SK-N-SH (cell line): ENCODE results near the gene VMP1. TPM values are rescaled to one million over a fixed set of nuclear protein-coding genes. Genes with fewer than 3 reads are reported as not detected.

Source experiments
- CTCF ChIA-PET: fragments of 300-600, 350-600 bp; formaldehyde crosslinking; extraction: SDS; loops from one replicate; lab custom pipeline; 2021; lab: Yijun Ruan, JAX
- POLR2A ChIA-PET: fragments of 350-600 bp; sonication (Branson Sonifier 250); formaldehyde crosslinking; extraction: SDS; loops from one replicate; lab custom pipeline; 2020; ENCODE audit warnings: antibody characterized with exemption, inconsistent platforms; lab: Yijun Ruan, JAX
- DNase-seq: peaks from one replicate; pipeline ENCODE4 v3.0.0; 2012
- H2AFZ ChIP-seq: fragments of 200-600 bp; sonication (generic); 2 replicates; pipeline ENCODE4 v1.8.1; 2016; ENCODE audit warnings: antibody characterized with exemption, mild to moderate bottlenecking, low read depth
- H3F3A ChIP-seq: fragments of 200-600 bp; sonication (generic); replicated peaks from 2 replicates; pipeline ENCODE3; 2016; ENCODE audit warnings: antibody characterized with exemption, mild to moderate bottlenecking; ENCODE audit not compliant: insufficient read depth
- H3K27ac ChIP-seq, 2 experiments: fragments of 200-500 bp in 1 of 2; fragments of 200-600 bp in 1 of 2; sonication (Bioruptor generic) in 1 of 2; sonication (generic), shearing (Covaris generic) in 1 of 2; 2 replicates each; pipeline versions ENCODE4 v1.5.1 to v1.6.1; 2014 to 2016; ENCODE audit warnings: low read depth in 2 of 2, inconsistent platforms in 1 of 2, low read length in 1 of 2, mild to moderate bottlenecking in 1 of 2, mixed read lengths in 1 of 2
- H3K27me3 ChIP-seq: fragments of 200-600 bp; sonication (generic), shearing (Covaris generic); 2 replicates; pipeline ENCODE4 v1.6.1; 2016; ENCODE audit warnings: mixed run types; ENCODE audit not compliant: insufficient read depth
- H3K36me3 ChIP-seq, 2 experiments: fragments of 200-500 bp in 1 of 2; fragments of 200-600 bp in 1 of 2; sonication (Bioruptor generic) in 1 of 2; sonication (generic) in 1 of 2; replicated peaks in 1 of 2; 2 replicates each; pipeline versions ENCODE3 to v1.5.1; 2014 to 2016; ENCODE audit warnings: low read length in 1 of 2, mild to moderate bottlenecking in 1 of 2; ENCODE audit not compliant: insufficient read depth in 2 of 2, control insufficient read depth in 1 of 2
- H3K4me1 ChIP-seq, 2 experiments: fragments of 200-500 bp in 1 of 2; fragments of 200-600 bp in 1 of 2; sonication (Bioruptor generic) in 1 of 2; sonication (generic), shearing (Covaris generic) in 1 of 2; 2 replicates each; pipeline versions ENCODE4 v1.5.1 to v1.6.1; 2014 to 2016; ENCODE audit warnings: low read depth in 1 of 2, low read length in 1 of 2, mixed run types in 1 of 2; ENCODE audit not compliant: insufficient read depth in 2 of 2, control insufficient read depth in 1 of 2
- H3K4me2 ChIP-seq: fragments of 200-600 bp; sonication (generic), shearing (Covaris generic); 2 replicates; pipeline ENCODE4 v1.6.1; 2017; ENCODE audit warnings: mixed run types
- H3K4me3 ChIP-seq, 2 experiments: fragments of 200-500 bp in 1 of 2; fragments of 200-600 bp in 1 of 2; sonication (Bioruptor generic) in 1 of 2; sonication (generic), shearing (Covaris generic) in 1 of 2; 2 replicates each; pipeline versions ENCODE4 v1.5.1 to v1.8.1; 2014 to 2016; ENCODE audit warnings: low read depth in 2 of 2, inconsistent platforms in 1 of 2, low read length in 1 of 2, mild to moderate bottlenecking in 1 of 2, mixed read lengths in 1 of 2, moderate library complexity in 1 of 2
- H3K79me2 ChIP-seq: fragments of 200-600 bp; sonication (generic); 2 replicates; pipeline ENCODE4 v1.8.1; 2017; ENCODE audit warnings: mild to moderate bottlenecking; ENCODE audit not compliant: insufficient read depth
- H3K9ac ChIP-seq: fragments of 200-600 bp; sonication (generic); 2 replicates; pipeline ENCODE4 v1.6.1; 2017; ENCODE audit warnings: mixed run types
- H3K9me2 ChIP-seq: fragments of 200-600 bp; sonication (generic); 2 replicates; pipeline ENCODE4 v1.6.1; 2017; ENCODE audit warnings: mixed run types
- H3K9me3 ChIP-seq: fragments of 200-600 bp; sonication (generic); 2 replicates; pipeline ENCODE4 v1.6.1; 2017; ENCODE audit warnings: mixed run types, mild to moderate bottlenecking, moderate library complexity
- H4K20me1 ChIP-seq: fragments of 200-600 bp; sonication (generic); 2 replicates; pipeline ENCODE4 v1.6.1; 2017; ENCODE audit warnings: mild to moderate bottlenecking, mixed run types; ENCODE audit not compliant: insufficient read depth
- CHD2 ChIP-seq: fragments of 150-350 bp; IDR thresholded peaks from 2 replicates; pipeline ENCODE4 v1.6.1; 2018; ENCODE audit warnings: low read length; ENCODE audit not compliant: partially characterized antibody
- EP300 ChIP-seq, 2 experiments: IDR thresholded peaks; 2 replicates each; pipeline versions ENCODE4 v1.4.0 to v1.6.1; 2012; ENCODE audit warnings: borderline replicate concordance in 1 of 2, low read depth in 1 of 2, low read length in 1 of 2
- EZH2phosphoT487 ChIP-seq: fragments of 200-600 bp; sonication (generic); IDR thresholded peaks from 2 replicates; pipeline ENCODE4 v1.6.1; 2017; ENCODE audit warnings: low read depth, mixed run types, mild to moderate bottlenecking, antibody characterized with exemption, moderate library complexity, borderline replicate concordance
- FOSL2 ChIP-seq: IDR thresholded peaks from 2 replicates; pipeline ENCODE4 v1.4.0; 2012; ENCODE audit warnings: low read depth, mild to moderate bottlenecking, moderate library complexity, borderline replicate concordance
- FOXM1 ChIP-seq: IDR thresholded peaks from 2 replicates; pipeline ENCODE4 v1.4.0; 2012; ENCODE audit warnings: low read depth, mild to moderate bottlenecking
- GABPA ChIP-seq: IDR thresholded peaks from 2 replicates; pipeline ENCODE4 v1.4.0; 2012; ENCODE audit warnings: low read depth, mild to moderate bottlenecking
- GATA2 ChIP-seq: sonication (generic); formaldehyde crosslinking; IDR thresholded peaks from 2 replicates; pipeline ENCODE4 v1.5.0; 2020; ENCODE audit warnings: mild to moderate bottlenecking, missing genetic modification reagents
- JUND ChIP-seq: IDR thresholded peaks from 2 replicates; pipeline ENCODE4 v1.4.0; 2012
- MEF2A ChIP-seq: IDR thresholded peaks from 2 replicates; pipeline ENCODE4 v1.4.0; 2012; ENCODE audit warnings: low read depth, borderline replicate concordance
- MXI1 ChIP-seq: IDR thresholded peaks from 2 replicates; pipeline ENCODE4 v1.6.1; 2012; ENCODE audit warnings: mild to moderate bottlenecking, low read depth, low read length, improper control_type of control experiment
- NFIC ChIP-seq: IDR thresholded peaks from 2 replicates; pipeline ENCODE4 v1.4.0; 2012; ENCODE audit warnings: borderline replicate concordance
- POLR2AphosphoS5 ChIP-seq: IDR thresholded peaks from 2 replicates; pipeline ENCODE4 v1.6.1; 2012; ENCODE audit warnings: low read depth, low read length
- RCOR1 ChIP-seq: fragments of 150-350 bp; IDR thresholded peaks from 2 replicates; pipeline ENCODE4 v1.6.1; 2017; ENCODE audit warnings: antibody characterized with exemption, low read length
- RFX5 ChIP-seq: IDR thresholded peaks from 2 replicates; pipeline ENCODE4 v1.6.1; 2012; ENCODE audit warnings: mild to moderate bottlenecking, improper control_type of control experiment, low read length
- RXRA ChIP-seq: IDR thresholded peaks from 2 replicates; pipeline ENCODE4 v1.4.0; 2012; ENCODE audit warnings: low read depth, mild to moderate bottlenecking, borderline replicate concordance
- SIN3A ChIP-seq: IDR thresholded peaks from 2 replicates; pipeline ENCODE4 v1.6.1; 2012; ENCODE audit warnings: low read depth, mild to moderate bottlenecking, low read length, moderate library complexity, borderline replicate concordance
- TAF1 ChIP-seq: IDR thresholded peaks from 2 replicates; pipeline ENCODE4 v1.6.1; 2012; ENCODE audit warnings: low read depth, mild to moderate bottlenecking, low read length, moderate library complexity, borderline replicate concordance
- TCF12 ChIP-seq: IDR thresholded peaks from 2 replicates; pipeline ENCODE4 v1.4.0; 2012
- TEAD4 ChIP-seq: IDR thresholded peaks from 2 replicates; pipeline ENCODE4 v1.4.0; 2012; ENCODE audit warnings: mild to moderate bottlenecking, borderline replicate concordance; ENCODE audit not compliant: insufficient read depth
- USF1 ChIP-seq: IDR thresholded peaks from 2 replicates; pipeline ENCODE4 v1.4.0; 2012; ENCODE audit warnings: low read depth, borderline replicate concordance
- USF2 ChIP-seq: fragments of 150-350 bp; IDR thresholded peaks from 2 replicates; pipeline ENCODE4 v1.6.1; 2017; ENCODE audit warnings: antibody characterized with exemption, low read length, low read depth, borderline replicate concordance
- ZBTB33 ChIP-seq: IDR thresholded peaks from 2 replicates; pipeline ENCODE4 v1.4.0; 2012; ENCODE audit warnings: low read depth, borderline replicate concordance
- polyA plus RNA-seq, 3 experiments: library from polyadenylated mRNA; depleted of rRNA; stranded (reverse); fragments of >200 nt; gene quantifications; 2 replicates each; pipeline ENCODE4 v1.2.3, GENCODE V29; 2012
- TF ChIP-seq, protein P1 (sequence below): fragments of 150-350 bp; IDR thresholded peaks from 2 replicates; pipeline ENCODE4 v1.6.1; 2016; ENCODE audit warnings: mild to moderate bottlenecking, low read depth, low read length
- TF ChIP-seq, protein P2 (sequence below): IDR thresholded peaks from 2 replicates; pipeline ENCODE4; 2012

VMP1 gene
- polyA plus RNA-seq, 1 of the 3 experiments (the other 2 are of a cell fraction): 169 TPM

- TF ChIP-seq TCF12 (peak; percentile 31; the same call in 1 of the 2 replicates), RFX5 (peak; percentile 59), EP300 (IDR thresholded peaks at IDR 0.05; ENCODE audit: borderline replicate concordance in 1 of 2, low read depth in 1 of 2, low read length in 1 of 2) (no peak), RCOR1 (no peak), USF1 (no peak), CHD2 (peak; percentile 23), NFIC (peak; percentile 30; the same call in 1 of the 2 replicates)
- TF ChIP-seq, all 33 proteins: peak for 13
Measured at GRCh38 chr17:59753522-59754467, 46.3 kb downstream of the VMP1 start (continued).

- peaks cover 0 to 40% of the 10 kb centered on the region in 2 experiments; a peak in 3 of 4 replicates for H3K4me1 ChIP-seq
- DNase-seq: no peak
- H3K9ac ChIP-seq: peak overlapping the region; percentile 89
- no peak overlapping the region for H3K4me3 ChIP-seq
- peaks cover 65% of the 10 kb centered on the region for H3K79me2 ChIP-seq
- H3K27ac ChIP-seq: peak overlapping the region; percentile 91 to 99; a peak in 3 of 4 replicates
- H3K9me3 ChIP-seq: no peaks in the 10 kb centered on the region
- H3K36me3 ChIP-seq: peaks cover 0 to 21% of the 10 kb centered on the region in 2 experiments
- H4K20me1 ChIP-seq: no peaks in the 10 kb centered on the region
- no peak overlapping the region for H2AFZ ChIP-seq
- H3K9me2 ChIP-seq: no peaks in the 10 kb centered on the region
- H3K4me2 ChIP-seq: peak overlapping the region; percentile 58
- H3F3A ChIP-seq: peaks cover 62% of the 10 kb centered on the region
- no peaks in the 10 kb centered on the region for H3K27me3 ChIP-seq
- ChIA-PET POLR2A (no interaction called here), CTCF (interaction anchor here (1.0 to 4.6 kb wide), 20 partner anchors 8 to 282 kb away, joined by 3 to 33 read pairs (median 10); partner anchors contain the start of genes PTRH2, RPS6KB1, TUBD1 and VMP1)
- TF ChIP-seq, protein P1, sequence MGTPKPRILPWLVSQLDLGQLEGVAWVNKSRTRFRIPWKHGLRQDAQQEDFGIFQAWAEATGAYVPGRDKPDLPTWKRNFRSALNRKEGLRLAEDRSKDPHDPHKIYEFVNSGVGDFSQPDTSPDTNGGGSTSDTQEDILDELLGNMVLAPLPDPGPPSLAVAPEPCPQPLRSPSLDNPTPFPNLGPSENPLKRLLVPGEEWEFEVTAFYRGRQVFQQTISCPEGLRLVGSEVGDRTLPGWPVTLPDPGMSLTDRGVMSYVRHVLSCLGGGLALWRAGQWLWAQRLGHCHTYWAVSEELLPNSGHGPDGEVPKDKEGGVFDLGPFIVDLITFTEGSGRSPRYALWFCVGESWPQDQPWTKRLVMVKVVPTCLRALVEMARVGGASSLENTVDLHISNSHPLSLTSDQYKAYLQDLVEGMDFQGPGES: no peak
- TF ChIP-seq EZH2phosphoT487 (no peak), TAF1 (peak; percentile 74), RXRA (peak; percentile 99), FOXM1 (peak; percentile 98), EP300 (IDR thresholded peaks at IDR 0.05; ENCODE audit: borderline replicate concordance in 1 of 2, low read depth in 1 of 2, low read length in 1 of 2) (peak; percentile 89 to 100), TCF12 (peak; percentile 99), GABPA (peak; percentile 40), USF2 (no peak), MXI1 (no peak), RFX5 (no peak), GATA2 (CRISPR knock-in tag) (no peak), ZBTB33 (peak; percentile 89), POLR2AphosphoS5 (peak; percentile 93), SIN3A (peak; percentile 69; the same call in 1 of the 2 replicates), TEAD4 (peak; percentile 94), JUND (peak; percentile 100), NFIC (peak; percentile 99), FOSL2 (peak; percentile 99), MEF2A (peak; percentile 89)
- TF ChIP-seq, protein P2, sequence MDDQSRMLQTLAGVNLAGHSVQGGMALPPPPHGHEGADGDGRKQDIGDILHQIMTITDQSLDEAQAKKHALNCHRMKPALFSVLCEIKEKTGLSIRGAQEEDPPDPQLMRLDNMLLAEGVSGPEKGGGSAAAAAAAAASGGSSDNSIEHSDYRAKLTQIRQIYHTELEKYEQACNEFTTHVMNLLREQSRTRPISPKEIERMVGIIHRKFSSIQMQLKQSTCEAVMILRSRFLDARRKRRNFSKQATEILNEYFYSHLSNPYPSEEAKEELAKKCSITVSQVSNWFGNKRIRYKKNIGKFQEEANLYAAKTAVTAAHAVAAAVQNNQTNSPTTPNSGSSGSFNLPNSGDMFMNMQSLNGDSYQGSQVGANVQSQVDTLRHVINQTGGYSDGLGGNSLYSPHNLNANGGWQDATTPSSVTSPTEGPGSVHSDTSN: peak; percentile 97
Measured at GRCh38 chr17:59754552-59754951, 47.1 kb downstream of the VMP1 start.
